HepG2 (cell line): ENCODE results near the gene REC114.

Source experiments
- ADNP ChIP-seq: sonication (generic); formaldehyde crosslinking; IDR thresholded peaks from 2 replicates; pipeline ENCODE4 v1.4.0; 2020; ENCODE audit warnings: missing genetic modification reagents
- EZH2 ChIP-seq: conservative IDR thresholded peaks from 2 replicates; pipeline ENCODE4 v1.6.1; 2012; ENCODE audit warnings: mild to moderate bottlenecking, low read depth, low read length, moderate library complexity
- HINFP ChIP-seq: sonication (generic); formaldehyde crosslinking; IDR thresholded peaks from 2 replicates; pipeline ENCODE4 v1.4.0; 2020; ENCODE audit warnings: low read depth, mild to moderate bottlenecking, missing genetic modification reagents
- MAFF ChIP-seq: IDR thresholded peaks from 2 replicates; pipeline ENCODE4 v1.6.1; 2011; ENCODE audit warnings: low read depth, low read length, improper control_type of control experiment
- POLR2A ChIP-seq, 2 experiments: IDR thresholded peaks; 2 replicates each; pipeline ENCODE4 v1.6.1; 2011; ENCODE audit warnings: low read depth in 2 of 2, low read length in 2 of 2, mild to moderate bottlenecking in 1 of 2, moderate library complexity in 1 of 2; ENCODE audit not compliant: insufficient read depth in 1 of 2
- RBFOX2 ChIP-seq: fragments of 200-400 bp; formaldehyde crosslinking; IDR thresholded peaks from 2 replicates; pipeline ENCODE4 v1.6.1; 2017; ENCODE audit warnings: low read depth, mild to moderate bottlenecking, low read length
- ZNF232 ChIP-seq: sonication (generic); formaldehyde crosslinking; IDR thresholded peaks from 2 replicates; pipeline ENCODE4 v1.4.0; 2020; ENCODE audit warnings: missing genetic modification reagents, borderline replicate concordance
- ZNF318 ChIP-seq: sonication (generic); formaldehyde crosslinking; IDR thresholded peaks from 2 replicates; pipeline ENCODE4 v1.4.0; 2020; ENCODE audit warnings: mild to moderate bottlenecking, missing genetic modification reagents
- ZNF570 ChIP-seq: sonication (generic); formaldehyde crosslinking; IDR thresholded peaks from 2 replicates; pipeline ENCODE4 v1.4.0; 2020; ENCODE audit warnings: mild to moderate bottlenecking, missing genetic modification reagents, borderline replicate concordance
- TF ChIP-seq, protein P1 (sequence below): sonication (generic); formaldehyde crosslinking; IDR thresholded peaks from 2 replicates; pipeline ENCODE4 v1.5.0; 2020; ENCODE audit warnings: mild to moderate bottlenecking, missing genetic modification reagents, moderate library complexity
- TF ChIP-seq, protein P2 (sequence below), 2 experiments: IDR thresholded peaks; 2 replicates each; pipeline ENCODE4 v1.6.1; 2011 to 2012; ENCODE audit warnings: low read length in 2 of 2, borderline replicate concordance in 1 of 2, low read depth in 1 of 2, mild to moderate bottlenecking in 1 of 2, moderate library complexity in 1 of 2

- TF ChIP-seq MAFF (no peak), ZNF570 (no peak), ZNF232 (CRISPR knock-in tag) (no peak), ZNF318 (CRISPR knock-in tag) (no peak), EZH2 (no peak), POLR2A (IDR thresholded peaks at IDR 0.05; ENCODE audit: insufficient read depth in 1 of 2, low read depth in 2 of 2, low read length in 2 of 2) (no peak), ADNP (CRISPR knock-in tag) (no peak), RBFOX2 (no peak), HINFP (no peak)
- TF ChIP-seq, protein P1, sequence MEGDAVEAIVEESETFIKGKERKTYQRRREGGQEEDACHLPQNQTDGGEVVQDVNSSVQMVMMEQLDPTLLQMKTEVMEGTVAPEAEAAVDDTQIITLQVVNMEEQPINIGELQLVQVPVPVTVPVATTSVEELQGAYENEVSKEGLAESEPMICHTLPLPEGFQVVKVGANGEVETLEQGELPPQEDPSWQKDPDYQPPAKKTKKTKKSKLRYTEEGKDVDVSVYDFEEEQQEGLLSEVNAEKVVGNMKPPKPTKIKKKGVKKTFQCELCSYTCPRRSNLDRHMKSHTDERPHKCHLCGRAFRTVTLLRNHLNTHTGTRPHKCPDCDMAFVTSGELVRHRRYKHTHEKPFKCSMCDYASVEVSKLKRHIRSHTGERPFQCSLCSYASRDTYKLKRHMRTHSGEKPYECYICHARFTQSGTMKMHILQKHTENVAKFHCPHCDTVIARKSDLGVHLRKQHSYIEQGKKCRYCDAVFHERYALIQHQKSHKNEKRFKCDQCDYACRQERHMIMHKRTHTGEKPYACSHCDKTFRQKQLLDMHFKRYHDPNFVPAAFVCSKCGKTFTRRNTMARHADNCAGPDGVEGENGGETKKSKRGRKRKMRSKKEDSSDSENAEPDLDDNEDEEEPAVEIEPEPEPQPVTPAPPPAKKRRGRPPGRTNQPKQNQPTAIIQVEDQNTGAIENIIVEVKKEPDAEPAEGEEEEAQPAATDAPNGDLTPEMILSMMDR (CRISPR knock-in tag), result no peak
- TF ChIP-seq, protein P2, sequence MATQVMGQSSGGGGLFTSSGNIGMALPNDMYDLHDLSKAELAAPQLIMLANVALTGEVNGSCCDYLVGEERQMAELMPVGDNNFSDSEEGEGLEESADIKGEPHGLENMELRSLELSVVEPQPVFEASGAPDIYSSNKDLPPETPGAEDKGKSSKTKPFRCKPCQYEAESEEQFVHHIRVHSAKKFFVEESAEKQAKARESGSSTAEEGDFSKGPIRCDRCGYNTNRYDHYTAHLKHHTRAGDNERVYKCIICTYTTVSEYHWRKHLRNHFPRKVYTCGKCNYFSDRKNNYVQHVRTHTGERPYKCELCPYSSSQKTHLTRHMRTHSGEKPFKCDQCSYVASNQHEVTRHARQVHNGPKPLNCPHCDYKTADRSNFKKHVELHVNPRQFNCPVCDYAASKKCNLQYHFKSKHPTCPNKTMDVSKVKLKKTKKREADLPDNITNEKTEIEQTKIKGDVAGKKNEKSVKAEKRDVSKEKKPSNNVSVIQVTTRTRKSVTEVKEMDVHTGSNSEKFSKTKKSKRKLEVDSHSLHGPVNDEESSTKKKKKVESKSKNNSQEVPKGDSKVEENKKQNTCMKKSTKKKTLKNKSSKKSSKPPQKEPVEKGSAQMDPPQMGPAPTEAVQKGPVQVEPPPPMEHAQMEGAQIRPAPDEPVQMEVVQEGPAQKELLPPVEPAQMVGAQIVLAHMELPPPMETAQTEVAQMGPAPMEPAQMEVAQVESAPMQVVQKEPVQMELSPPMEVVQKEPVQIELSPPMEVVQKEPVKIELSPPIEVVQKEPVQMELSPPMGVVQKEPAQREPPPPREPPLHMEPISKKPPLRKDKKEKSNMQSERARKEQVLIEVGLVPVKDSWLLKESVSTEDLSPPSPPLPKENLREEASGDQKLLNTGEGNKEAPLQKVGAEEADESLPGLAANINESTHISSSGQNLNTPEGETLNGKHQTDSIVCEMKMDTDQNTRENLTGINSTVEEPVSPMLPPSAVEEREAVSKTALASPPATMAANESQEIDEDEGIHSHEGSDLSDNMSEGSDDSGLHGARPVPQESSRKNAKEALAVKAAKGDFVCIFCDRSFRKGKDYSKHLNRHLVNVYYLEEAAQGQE (IDR thresholded peaks at IDR 0.05; ENCODE audit: borderline replicate concordance in 1 of 2, low read depth in 1 of 2, low read length in 2 of 2), result no peak
Observed at GRCh38 chr15:73397461-73397860, 45.5 kb upstream of the REC114 start.
